ENCODE results near the gene CACNG4.

DNA sequence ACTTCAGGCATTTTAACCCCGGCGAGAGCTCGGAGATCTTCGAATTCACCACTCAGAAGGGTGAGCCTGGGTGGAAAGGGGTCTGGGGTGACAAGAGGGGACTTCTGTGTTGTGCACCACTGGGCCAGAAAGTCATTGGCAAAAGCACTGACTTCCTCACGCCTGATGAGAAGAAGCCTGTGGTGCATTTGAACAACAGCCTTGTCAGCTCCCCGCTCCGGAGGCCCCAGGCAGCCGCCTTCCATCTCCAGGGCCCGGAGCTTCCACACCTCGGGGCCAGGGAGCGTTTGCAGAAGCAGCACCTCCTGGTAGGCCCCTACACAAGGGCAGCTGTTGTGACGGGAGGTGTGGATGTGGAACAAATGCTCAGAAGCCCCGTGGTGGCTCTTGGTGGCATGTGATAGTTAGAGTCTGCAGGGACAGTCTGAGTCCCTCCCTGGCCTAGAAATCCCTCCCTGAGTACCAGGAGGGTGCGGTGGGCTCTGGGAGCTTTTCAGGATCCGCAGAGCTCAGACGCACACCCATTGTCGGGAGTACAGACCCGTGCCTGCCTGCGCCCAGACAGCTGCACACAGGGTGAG, 89.6 kb downstream of the CACNG4 start:
- TF ChIP-seq CTCF (conservative IDR thresholded peaks at IDR 0.05) (no peak), EZH2 (IDR thresholded peaks at IDR 0.05; ENCODE audit: low read depth) (no peak)

Measured in PC-9 (cell line).